ACHN (cell line): ENCODE results near the gene FAT1.

Experiments
- DNase-seq: peaks from one replicate; pipeline ENCODE4 v3.0.0-alpha.2; 2015
- in situ Hi-C: cut with HindIII; loops from 2 replicates; pipeline ENCODE4 v1.10.0; 2017; ENCODE audit warnings: low sequenced_read_pairs, low pct_ligation_motif_present, low pct_unique_long_range_greater_than_20kb

The FAT1 gene

GRCh38 chr4:186644737-186645261 is 78.9 kb downstream of the FAT1 start:
- DNase-seq = peak; percentile 40
- in situ Hi-C loops = no loop called here

GRCh38 chr4:186644311-186644638 is 79.4 kb downstream of the FAT1 start:
- DNase-seq = no peak
- in situ Hi-C loops = no loop called here

- peak; percentile 93 for DNase-seq
- in situ Hi-C loops = no loop called here
Measured at GRCh38 chr4:186643501-186644310, 80.0 kb downstream of the FAT1 start.

DNA sequence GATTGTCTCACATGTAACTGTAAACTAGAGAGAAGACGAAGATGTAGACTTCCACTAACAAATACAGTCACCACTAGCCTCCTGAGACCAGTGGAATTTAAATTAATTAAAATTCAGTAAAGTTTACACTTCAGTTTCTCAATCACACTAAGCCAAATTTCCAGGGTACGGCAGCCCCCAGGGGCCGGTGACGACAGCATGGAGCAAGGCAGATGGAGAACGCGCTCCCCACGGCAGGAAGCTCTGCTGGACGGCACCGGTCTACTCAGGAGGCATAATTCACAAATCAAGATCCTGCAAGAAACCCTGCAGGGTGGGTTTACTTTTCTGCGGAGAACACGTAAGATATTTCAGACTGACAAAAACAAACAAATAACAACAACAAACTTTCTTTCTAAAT is 80.7 kb downstream of the FAT1 start:
- peak; percentile 22 for DNase-seq
- in situ Hi-C loops = no loop called here

DNA sequence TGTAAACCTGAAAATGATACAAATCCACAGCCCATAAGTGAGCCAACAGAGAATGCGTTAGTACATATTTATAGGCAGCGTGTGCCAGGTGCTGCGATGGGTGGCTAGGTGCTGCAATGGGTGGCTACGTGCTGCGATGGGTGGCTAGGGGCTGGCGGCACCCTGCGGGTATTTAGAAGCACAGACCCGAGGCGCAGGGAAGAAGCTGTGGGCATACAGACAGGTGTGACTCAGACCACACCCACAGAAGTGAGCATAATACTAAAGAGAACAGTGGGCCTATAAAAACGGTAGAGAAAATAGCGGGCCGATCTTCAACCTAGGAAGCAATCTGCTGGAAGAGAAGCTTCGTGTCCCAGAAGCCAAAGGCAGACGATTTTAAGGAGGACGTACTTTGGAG is 81.1 kb downstream of the FAT1 start:
- in situ Hi-C loops = no loop called here
- no peak for DNase-seq

DNA sequence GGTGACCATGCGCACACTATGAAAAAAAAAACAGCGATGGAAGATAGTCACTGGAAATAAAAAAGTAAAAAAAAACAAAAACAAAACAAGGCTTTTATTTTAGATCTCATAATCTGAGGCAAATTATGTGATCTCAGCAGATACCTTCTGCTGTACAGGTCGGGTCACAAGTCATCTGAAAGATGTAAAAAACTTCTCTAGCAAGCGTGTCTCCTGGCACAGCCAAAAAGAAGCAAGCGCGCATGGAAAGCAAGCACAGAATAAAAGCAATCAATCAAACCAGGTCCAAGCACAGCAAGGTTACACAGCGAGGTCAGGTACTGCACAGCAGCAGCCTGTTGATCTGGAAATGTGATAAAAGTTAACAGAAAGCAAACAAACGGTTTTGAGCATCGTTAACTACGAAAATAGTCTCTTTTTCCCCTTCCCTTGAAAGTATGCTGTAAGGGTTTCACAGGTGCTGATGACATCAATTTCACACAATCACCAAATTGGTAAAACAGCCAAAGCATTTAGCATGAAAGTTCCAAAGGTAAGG is 89.0 kb downstream of the FAT1 start:
- in situ Hi-C loops = no loop called here

GRCh38 chr4:186633844-186634243 is 89.8 kb downstream of the FAT1 start:
- DNase-seq = no peak
- in situ Hi-C loops = no loop called here

More for the DNA sequence above, 89.0 kb downstream of the FAT1 start:
- DNase-seq = no peak

DNA sequence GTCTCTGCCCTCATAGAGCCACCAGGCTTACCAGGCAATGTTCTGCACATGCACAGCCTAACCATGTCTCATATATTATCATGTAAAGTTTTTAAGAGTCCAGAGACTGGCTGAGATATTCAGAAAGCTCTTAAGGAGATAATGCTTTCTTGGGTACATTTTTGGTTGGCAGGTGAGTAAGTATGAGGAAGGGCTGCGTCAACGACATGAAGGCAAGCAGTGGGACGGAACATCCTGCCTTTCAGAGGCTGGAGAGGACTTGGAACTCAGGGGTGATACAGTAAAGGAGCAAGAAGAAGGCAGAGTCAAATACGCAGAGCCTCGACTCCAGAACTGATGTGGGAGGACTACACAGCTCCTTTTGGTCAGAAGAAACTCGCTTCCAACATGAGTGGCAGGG is 93.5 kb downstream of the FAT1 start:
- in situ Hi-C loops = no loop called here
- no peak for DNase-seq

GRCh38 chr4:186628058-186628711 is 95.5 kb downstream of the FAT1 start:
- DNase-seq = no peak
- in situ Hi-C loops = no loop called here

GRCh38 chr4:186627226-186627865 is 96.3 kb downstream of the FAT1 start:
- in situ Hi-C loops = no loop called here
- peak; percentile 39 for DNase-seq

DNA sequence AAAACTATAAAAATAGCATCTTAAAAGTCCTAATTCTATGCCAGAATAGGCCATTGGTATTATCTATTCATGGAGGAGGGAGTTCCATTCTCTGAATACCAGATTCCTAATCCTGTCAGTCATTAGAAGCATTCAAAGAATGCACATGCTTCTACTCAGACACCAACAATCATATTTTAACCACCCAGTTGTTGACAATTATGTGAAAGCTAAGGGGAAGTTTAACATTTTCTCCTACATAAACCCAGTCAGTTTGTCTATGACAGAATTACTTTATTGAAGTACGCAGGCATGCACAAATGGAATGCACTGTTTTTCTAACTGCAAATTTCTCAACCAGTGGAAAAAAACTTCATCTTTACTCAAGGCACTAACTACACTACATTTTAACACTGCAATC is 98.7 kb downstream of the FAT1 start:
- in situ Hi-C loops = no loop called here
- DNase-seq = peak; percentile 76

DNA sequence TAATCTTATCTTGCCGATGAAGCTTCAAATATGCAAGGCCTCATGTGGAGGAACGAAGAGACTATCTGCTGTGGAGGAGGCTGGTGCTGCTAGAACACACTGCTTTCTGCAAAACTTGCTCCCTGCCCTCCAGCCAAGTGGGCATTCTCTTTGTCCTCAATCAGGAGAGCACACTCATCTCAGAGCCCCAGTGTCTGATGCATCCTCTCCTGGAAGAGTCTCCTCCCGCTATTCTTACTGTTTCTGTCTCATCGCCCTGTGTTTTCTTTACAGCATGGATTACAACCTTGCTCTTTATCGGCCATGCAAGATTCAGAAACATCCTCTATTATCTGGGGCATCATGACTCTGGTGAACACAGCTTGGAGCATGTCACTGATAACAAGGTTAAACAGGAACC is 100.1 kb downstream of the FAT1 start:
- in situ Hi-C loops = no loop called here
- no peak for DNase-seq

- peak; percentile 21 for DNase-seq
- in situ Hi-C loops = no loop called here
Measured at GRCh38 chr4:186622788-186623464, 100.7 kb downstream of the FAT1 start.

DNA sequence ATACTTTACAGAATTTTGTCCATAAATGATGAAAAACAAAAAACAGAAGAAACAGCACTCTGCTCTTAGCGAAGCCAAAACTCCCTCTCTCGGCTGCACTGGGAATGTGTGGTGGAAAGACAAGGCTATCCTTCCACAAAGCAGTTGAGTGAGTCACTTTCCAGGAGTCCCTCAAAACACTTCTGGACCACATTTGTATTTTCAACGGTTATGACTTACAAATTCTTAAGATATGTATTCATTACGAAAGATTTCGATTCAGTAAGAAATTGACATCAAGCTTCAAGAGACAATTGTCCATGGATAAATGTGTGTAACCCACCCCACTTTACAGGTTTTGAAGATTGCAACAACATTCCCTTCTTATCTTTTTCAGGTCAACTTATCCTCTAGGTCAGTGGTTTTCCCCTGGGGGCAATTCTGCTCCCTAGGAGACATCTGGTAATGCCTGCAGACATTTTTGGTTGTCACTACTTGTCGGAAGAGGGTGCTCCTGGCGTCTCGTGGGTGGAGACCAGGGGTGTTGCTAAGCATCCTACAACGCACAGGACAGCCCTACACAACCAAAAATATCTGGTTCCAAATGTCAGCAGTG is 101.6 kb downstream of the FAT1 start:
- in situ Hi-C loops = no loop called here
- peak; percentile 67 for DNase-seq

- no peak for DNase-seq
- in situ Hi-C loops = no loop called here
Measured at GRCh38 chr4:186619088-186619487, 104.6 kb downstream of the FAT1 start.

- no peak for DNase-seq
- in situ Hi-C loops = no loop called here
Measured at GRCh38 chr4:186617921-186618320, 105.7 kb downstream of the FAT1 start.

GRCh38 chr4:186607490-186607889 is 116.2 kb downstream of the FAT1 start:
- no peak for DNase-seq
- in situ Hi-C loops = no loop called here

DNA sequence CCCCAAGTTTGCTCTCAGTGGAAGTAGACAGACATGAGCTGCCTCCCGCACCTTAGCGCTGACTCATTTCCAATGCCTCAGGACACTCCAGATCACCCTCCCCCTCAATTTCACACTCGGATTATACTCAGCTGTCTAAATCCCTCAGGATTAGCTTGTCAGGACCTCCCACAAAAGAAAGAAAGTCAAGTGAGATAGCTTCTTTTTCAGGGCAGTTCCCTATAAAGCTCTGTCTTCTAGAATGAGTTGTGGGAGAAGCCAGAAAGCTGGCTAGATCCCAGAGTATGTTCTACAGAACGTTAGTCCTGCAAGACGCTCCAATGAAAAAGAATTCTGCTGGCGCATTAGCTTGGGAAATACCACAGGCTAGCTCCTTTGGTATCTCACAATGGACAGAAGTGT is 117.1 kb downstream of the FAT1 start:
- DNase-seq = no peak
- in situ Hi-C loops = no loop called here
